GM12892 (cell line): ENCODE data around the gene TM9SF4.

Experiments used
- POLR2A ChIP-seq: IDR thresholded peaks from 2 replicates; pipeline ENCODE4 v1.6.1; 2011; ENCODE audit warnings: low read depth, low read length, control low read depth
- POLR2AphosphoS5 ChIP-seq: IDR thresholded peaks from 2 replicates; pipeline ENCODE4 v1.6.1; 2011; ENCODE audit warnings: low read depth, low read length, control low read depth
- TAF1 ChIP-seq: IDR thresholded peaks from 2 replicates; pipeline ENCODE4 v1.6.1; 2011; ENCODE audit warnings: low read depth, mild to moderate bottlenecking, control low read depth, low read length, borderline replicate concordance

- TF ChIP-seq POLR2A = no peak
- no peak for TF ChIP-seq POLR2AphosphoS5
- TF ChIP-seq TAF1 = no peak
Measured at GRCh38 chr20:32088759-32089158, 20.8 kb upstream of the TM9SF4 start.
